H9 (cell line): ENCODE measurements around the gene NFYC. TPM values are rescaled to one million over a fixed set of nuclear protein-coding genes. Genes with fewer than 3 reads are reported as not detected.
A peak's percentile ranks its signal among the peaks of the same experiment; 100 is the strongest.

ENCODE experiments used
- DNase-seq: peaks from one replicate; pipeline ENCODE4 v3.0.0-alpha.2; 2017
- H2AFZ ChIP-seq: one replicate; pipeline ENCODE4 v1.6.1; 2013; ENCODE audit warnings: mild to moderate bottlenecking, low read length, control low read depth, moderate library complexity
- H2AK5ac ChIP-seq: 2 replicates; pipeline ENCODE4 v1.6.1; 2013; ENCODE audit warnings: low read length, control low read depth, mixed read lengths; ENCODE audit not compliant: insufficient read length
- H2BK120ac ChIP-seq: one replicate; pipeline ENCODE4 v1.6.1; 2013; ENCODE audit warnings: low read depth, mild to moderate bottlenecking, low read length, control low read depth, inconsistent platforms; ENCODE audit not compliant: poor library complexity, severe bottlenecking
- H2BK12ac ChIP-seq: 2 replicates; pipeline ENCODE4 v1.6.1; 2013; ENCODE audit warnings: low read length, control low read depth, mixed read lengths, low read depth; ENCODE audit not compliant: insufficient read length
- H2BK15ac ChIP-seq: 2 replicates; pipeline ENCODE4 v1.6.1; 2013; ENCODE audit warnings: low read depth, low read length, control low read depth
- H2BK20ac ChIP-seq: one replicate; pipeline ENCODE4 v1.6.1; 2013; ENCODE audit warnings: low read depth, mild to moderate bottlenecking, low read length, control low read depth, inconsistent platforms; ENCODE audit not compliant: poor library complexity, severe bottlenecking
- H2BK5ac ChIP-seq: 2 replicates; pipeline ENCODE4 v1.6.1; 2013; ENCODE audit warnings: low read length, control low read depth, mixed read lengths; ENCODE audit not compliant: insufficient read length
- H3K14ac ChIP-seq: 2 replicates; pipeline ENCODE4 v1.6.1; 2013; ENCODE audit warnings: low read length, control low read depth; ENCODE audit not compliant: insufficient read depth
- H3K18ac ChIP-seq: 2 replicates; pipeline ENCODE4 v1.6.1; 2013; ENCODE audit warnings: low read depth, mild to moderate bottlenecking, mixed read lengths, low read length, control low read depth; ENCODE audit not compliant: insufficient read length
- H3K23ac ChIP-seq: 2 replicates; pipeline ENCODE4 v1.6.1; 2013; ENCODE audit warnings: low read length, control low read depth, mixed read lengths, low read depth; ENCODE audit not compliant: insufficient read length
- H3K23me2 ChIP-seq: 2 replicates; pipeline ENCODE4 v1.6.1; 2013; ENCODE audit warnings: low read depth, mild to moderate bottlenecking, mixed read lengths, low read length, control low read depth; ENCODE audit not compliant: insufficient read length, poor library complexity, severe bottlenecking
- H3K27ac ChIP-seq: 2 replicates; pipeline ENCODE4 v1.5.1; 2013; ENCODE audit warnings: low read length, control low read depth, mixed read lengths, low read depth; ENCODE audit not compliant: insufficient read length
- H3K27me3 ChIP-seq: 2 replicates; pipeline ENCODE4 v1.6.1; 2013; ENCODE audit warnings: low read length, control low read depth, inconsistent platforms; ENCODE audit not compliant: insufficient read depth
- H3K4ac ChIP-seq: 2 replicates; pipeline ENCODE4 v1.6.1; 2013; ENCODE audit warnings: low read depth, mild to moderate bottlenecking, control low read depth, inconsistent platforms, low read length, moderate library complexity
- H3K4me1 ChIP-seq: 2 replicates; pipeline ENCODE4 v1.6.1; 2013; ENCODE audit warnings: low read length, control low read depth, inconsistent platforms; ENCODE audit not compliant: insufficient read depth
- H3K4me2 ChIP-seq: 2 replicates; pipeline ENCODE4 v1.6.1; 2013; ENCODE audit warnings: low read length, control low read depth, mixed read lengths; ENCODE audit not compliant: insufficient read length, insufficient read depth
- H3K56ac ChIP-seq: 2 replicates; pipeline ENCODE4 v1.6.1; 2013; ENCODE audit warnings: low read depth, mild to moderate bottlenecking, mixed read lengths, low read length, control low read depth; ENCODE audit not compliant: insufficient read length
- H3K79me1 ChIP-seq: 2 replicates; pipeline ENCODE4 v1.6.1; 2013; ENCODE audit warnings: low read depth, mild to moderate bottlenecking, moderate library complexity, low read length, control low read depth, inconsistent platforms; ENCODE audit not compliant: insufficient read depth, poor library complexity, severe bottlenecking
- H3K79me2 ChIP-seq: 2 replicates; pipeline ENCODE4 v1.6.1; 2013; ENCODE audit warnings: low read length, control low read depth, inconsistent platforms; ENCODE audit not compliant: insufficient read depth
- H3K9ac ChIP-seq: 2 replicates; pipeline ENCODE4 v1.6.1; 2013; ENCODE audit warnings: low read length, control low read depth, mixed read lengths; ENCODE audit not compliant: insufficient read length; ENCODE audit errors: extremely low read depth
- H3K9me3 ChIP-seq: one replicate; pipeline ENCODE4 v1.6.1; 2013; ENCODE audit warnings: low read depth, low read length, inconsistent platforms; ENCODE audit not compliant: control insufficient read depth
- H3T11ph ChIP-seq: one replicate; pipeline ENCODE4 v1.6.1; 2013; ENCODE audit warnings: mild to moderate bottlenecking, low read length, control low read depth, inconsistent platforms
- H4K20me1 ChIP-seq: one replicate; pipeline ENCODE4 v1.6.1; 2013; ENCODE audit not compliant: control insufficient read depth, insufficient read length, insufficient read depth
- H4K5ac ChIP-seq: 2 replicates; pipeline ENCODE4 v1.6.1; 2013; ENCODE audit warnings: low read depth, mild to moderate bottlenecking, mixed read lengths, low read length, control low read depth; ENCODE audit not compliant: insufficient read length
- H4K8ac ChIP-seq: replicated peaks from 2 replicates; pipeline ENCODE4 v1.6.1; 2013; ENCODE audit warnings: low read length, control low read depth, mixed read lengths, low read depth; ENCODE audit not compliant: insufficient read length
- H4K91ac ChIP-seq: 2 replicates; pipeline ENCODE4 v1.6.1; 2013; ENCODE audit warnings: low read depth, mild to moderate bottlenecking, moderate library complexity, mixed read lengths, low read length, control low read depth; ENCODE audit not compliant: insufficient read length
- H3K27ac Mint-ChIP-seq, 3 experiments: 2 replicates in 2 of 3; 3 replicates in 1 of 3; pipeline ENCODE4 v1.8.0; 2020 to 2021; ENCODE audit warnings: mixed read lengths in 3 of 3, mild to moderate bottlenecking in 1 of 3, moderate library complexity in 1 of 3
- H3K27me3 Mint-ChIP-seq: 2 replicates; pipeline ENCODE4 v1.8.0; 2021; ENCODE audit warnings: low read depth, mild to moderate bottlenecking, moderate library complexity, mixed read lengths
- H3K36me3 Mint-ChIP-seq, 3 experiments: 2 replicates in 2 of 3; 3 replicates in 1 of 3; pipeline ENCODE4 v1.8.0; 2020 to 2021; ENCODE audit warnings: low read depth in 3 of 3, mixed read lengths in 3 of 3; ENCODE audit not compliant: insufficient read depth in 1 of 3
- H3K4me1 Mint-ChIP-seq, 2 experiments: 2 replicates each; pipeline ENCODE4 v1.8.0; 2020; ENCODE audit warnings: mixed read lengths in 2 of 2
- H3K4me3 Mint-ChIP-seq, 2 experiments: 2 replicates in 1 of 2; 3 replicates in 1 of 2; pipeline ENCODE4 v1.8.0; 2020 to 2021; ENCODE audit warnings: mild to moderate bottlenecking in 2 of 2, mixed read lengths in 2 of 2, moderate library complexity in 1 of 2
- H3K9me3 Mint-ChIP-seq, 2 experiments: 2 replicates in 1 of 2; 3 replicates in 1 of 2; pipeline ENCODE4 v1.8.0; 2020; ENCODE audit warnings: mild to moderate bottlenecking in 2 of 2, mixed read lengths in 2 of 2, moderate library complexity in 1 of 2
- WGBS: extraction: QIAGEN DNeasy Blood & Tissue Kit; methylation state at CpG from one replicate; pipeline ENCODE4 v1.1.7; 2013; ENCODE audit warnings: missing lambda C conversion rate, low lambda C conversion rate, mixed read lengths; ENCODE audit not compliant: insufficient read length; ENCODE audit errors: extremely low coverage; 5-methylcytosine and 5-hydroxymethylcytosine counted together
- total RNA-seq: library from RNA; stranded (reverse); gene quantifications from 2 replicates; pipeline ENCODE4 v1.2.1, GENCODE V29; 2021
- TF ChIP-seq, protein P1 (sequence below): fragments of 200-600 bp; sonication (generic); conservative IDR thresholded peaks from 3 replicates; pipeline ENCODE4 v1.8.0; 2021; ENCODE audit warnings: antibody characterized with exemption, mild to moderate bottlenecking

Gene NFYC
- total RNA-seq, 1 experiment from 2014 or later = 54.7 TPM

DNA sequence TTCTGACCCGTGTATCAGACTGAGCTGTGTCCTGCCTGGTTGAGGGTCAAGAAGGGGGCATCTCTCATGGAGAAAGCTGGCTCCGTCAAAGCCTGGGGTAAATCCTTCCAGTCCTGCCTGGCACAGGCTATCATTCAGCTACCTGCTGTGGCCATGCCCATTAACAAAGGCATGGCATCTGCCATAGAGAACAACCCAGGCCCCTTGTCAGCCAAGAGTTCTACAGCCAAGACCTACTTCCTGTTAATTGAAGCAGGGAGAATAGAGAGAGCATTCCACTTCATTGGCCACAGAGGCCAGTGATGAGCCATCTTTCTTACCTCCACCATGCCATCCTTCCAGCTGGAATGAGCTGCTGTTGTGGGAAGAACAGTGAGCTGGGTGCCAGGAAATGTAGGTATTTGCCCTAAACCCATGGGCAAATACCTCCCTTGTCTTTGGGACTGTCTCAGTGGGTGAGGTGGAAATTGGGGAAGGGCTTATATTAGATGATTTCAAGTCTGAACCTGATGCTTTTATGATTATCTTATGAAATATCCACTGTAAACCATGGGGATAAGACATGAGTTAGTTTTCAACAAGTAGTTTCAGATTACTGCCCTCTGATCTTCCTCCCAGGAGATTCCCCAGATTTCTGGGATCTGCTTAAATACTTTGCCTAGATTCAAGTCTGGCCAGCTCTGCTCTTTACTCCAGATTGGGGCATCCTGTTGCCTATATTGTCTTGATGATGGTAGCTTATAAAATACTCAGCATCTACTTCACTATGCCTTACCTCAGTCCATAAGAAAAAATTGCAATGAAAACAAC is 80.8 kb downstream of the NFYC start:
- Histone ChIP-seq H3K79me1 (no peaks in the 10 kb centered on the region), H2AK5ac (no peak overlapping the region), H3K79me2 (no peaks in the 10 kb centered on the region), H4K8ac (no peak overlapping the region), H2BK5ac (no peak overlapping the region), H3T11ph (no peak overlapping the region), H4K20me1 (no peaks in the 10 kb centered on the region), H4K91ac (no peak overlapping the region), H3K9ac (no peak overlapping the region), H3K23me2 (no peaks in the 10 kb centered on the region), H2BK12ac (no peak overlapping the region), H3K14ac (no peak overlapping the region), H3K56ac (no peak overlapping the region), H3K23ac (no peak overlapping the region), H2BK120ac (no peak overlapping the region), H3K4me2 (no peak overlapping the region), H3K18ac (no peak overlapping the region), H4K5ac (no peak overlapping the region), H3K4me1 (peaks cover 4% of the 10 kb centered on the region), H3K4ac (no peak overlapping the region), H3K27me3 (no peaks in the 10 kb centered on the region), H2BK15ac (no peak overlapping the region), H3K27ac (no peak overlapping the region), H3K9me3 (no peaks in the 10 kb centered on the region), H2BK20ac (no peak overlapping the region), H2AFZ (no peak overlapping the region)
- DNase-seq = no peak
- Mint-ChIP-seq H3K4me3 (peak overlapping the region in 1 of 2 experiments; percentile 43; a peak in 2 of 5 replicates), H3K36me3 (peaks cover 30 to 68% (median 62%) of the 10 kb centered on the region in 3 experiments), H3K4me1 (peaks cover 16 to 28% of the 10 kb centered on the region in 2 experiments), H3K9me3 (peaks cover 12 to 14% of the 10 kb centered on the region in 2 experiments), H3K27me3 (no peaks in the 10 kb centered on the region; the same call in 1 of the 2 replicates), H3K27ac (no peak overlapping the region)
- WGBS = no CpG with 5 or more reads among the region's 2 CpGs
- TF ChIP-seq, protein P1, sequence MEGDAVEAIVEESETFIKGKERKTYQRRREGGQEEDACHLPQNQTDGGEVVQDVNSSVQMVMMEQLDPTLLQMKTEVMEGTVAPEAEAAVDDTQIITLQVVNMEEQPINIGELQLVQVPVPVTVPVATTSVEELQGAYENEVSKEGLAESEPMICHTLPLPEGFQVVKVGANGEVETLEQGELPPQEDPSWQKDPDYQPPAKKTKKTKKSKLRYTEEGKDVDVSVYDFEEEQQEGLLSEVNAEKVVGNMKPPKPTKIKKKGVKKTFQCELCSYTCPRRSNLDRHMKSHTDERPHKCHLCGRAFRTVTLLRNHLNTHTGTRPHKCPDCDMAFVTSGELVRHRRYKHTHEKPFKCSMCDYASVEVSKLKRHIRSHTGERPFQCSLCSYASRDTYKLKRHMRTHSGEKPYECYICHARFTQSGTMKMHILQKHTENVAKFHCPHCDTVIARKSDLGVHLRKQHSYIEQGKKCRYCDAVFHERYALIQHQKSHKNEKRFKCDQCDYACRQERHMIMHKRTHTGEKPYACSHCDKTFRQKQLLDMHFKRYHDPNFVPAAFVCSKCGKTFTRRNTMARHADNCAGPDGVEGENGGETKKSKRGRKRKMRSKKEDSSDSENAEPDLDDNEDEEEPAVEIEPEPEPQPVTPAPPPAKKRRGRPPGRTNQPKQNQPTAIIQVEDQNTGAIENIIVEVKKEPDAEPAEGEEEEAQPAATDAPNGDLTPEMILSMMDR = no peak
